GM21381 (cell line): ENCODE results near the gene HOXD10.

Experiments
- ATAC-seq: cut with Tn5 transposase; IDR thresholded peaks from one replicate; pipeline ENCODE4 v1.9.1; 2021; ENCODE audit warnings: mild to moderate bottlenecking, moderate library complexity; ENCODE audit not compliant: unreplicated experiment

The HOXD10 gene

GRCh38 chr2:176160986-176161824 is 44.6 kb downstream of the HOXD10 start:
- no peak for ATAC-seq

- ATAC-seq: no peak
These were observed 45.4 kb downstream of the HOXD10 start for GRCh38 chr2:176161825-176162626.

DNA sequence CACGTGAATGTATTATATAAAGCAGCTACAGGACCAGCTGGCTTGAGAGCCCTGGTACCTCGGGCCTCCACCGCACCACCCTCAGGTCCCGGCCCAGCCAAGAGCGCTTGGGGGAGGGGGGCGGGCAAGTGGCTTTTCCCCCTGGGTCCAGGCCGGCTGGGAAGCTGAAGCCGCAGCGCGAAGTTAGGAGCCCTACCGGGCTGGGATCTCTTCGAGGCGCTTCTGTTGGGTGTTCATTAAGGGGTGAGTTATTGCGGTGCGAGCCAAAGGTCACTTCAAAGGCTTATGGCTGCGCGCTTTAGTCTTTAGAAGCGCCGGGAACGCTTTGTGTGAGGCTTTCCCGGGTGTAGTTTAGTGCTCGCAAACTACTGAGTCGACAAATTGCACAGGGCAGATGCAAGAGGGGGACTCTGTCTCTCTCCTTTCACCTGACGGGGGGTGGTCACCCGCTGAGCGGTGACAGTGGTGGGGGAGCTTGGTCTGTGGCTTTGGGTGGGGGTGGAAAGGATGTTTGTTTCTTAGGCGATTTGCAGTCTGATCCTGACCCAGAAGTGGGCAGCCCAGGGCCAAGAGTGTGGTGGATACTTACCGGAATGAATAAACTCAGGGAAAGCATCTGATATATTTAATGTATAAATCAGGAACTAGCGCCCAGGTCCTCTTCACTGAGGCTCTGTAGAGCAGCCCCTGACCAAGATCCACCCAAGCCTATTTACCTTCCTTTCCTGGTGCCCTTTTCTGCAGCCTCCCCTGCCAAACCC is 46.5 kb downstream of the HOXD10 start:
- no peak for ATAC-seq

DNA sequence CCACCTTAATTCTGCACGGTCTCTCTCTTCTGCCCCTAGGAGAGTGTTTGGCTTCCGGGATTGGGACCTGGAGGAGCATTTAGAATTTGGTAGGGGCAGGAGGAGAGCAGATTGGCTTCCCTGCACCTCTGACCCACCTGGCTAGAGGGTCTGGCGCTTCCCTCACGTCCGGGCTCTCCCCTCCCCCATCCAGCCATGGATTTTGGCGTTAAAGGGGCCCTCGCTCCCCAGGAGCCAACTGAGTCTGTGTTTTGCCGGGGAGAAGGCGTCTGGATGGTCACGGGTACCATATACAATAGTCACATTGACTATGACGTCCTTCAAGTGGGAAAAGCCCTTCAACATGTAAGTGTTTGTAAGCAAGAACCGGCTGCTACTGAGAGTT is 47.1 kb downstream of the HOXD10 start:
- no peak for ATAC-seq

DNA sequence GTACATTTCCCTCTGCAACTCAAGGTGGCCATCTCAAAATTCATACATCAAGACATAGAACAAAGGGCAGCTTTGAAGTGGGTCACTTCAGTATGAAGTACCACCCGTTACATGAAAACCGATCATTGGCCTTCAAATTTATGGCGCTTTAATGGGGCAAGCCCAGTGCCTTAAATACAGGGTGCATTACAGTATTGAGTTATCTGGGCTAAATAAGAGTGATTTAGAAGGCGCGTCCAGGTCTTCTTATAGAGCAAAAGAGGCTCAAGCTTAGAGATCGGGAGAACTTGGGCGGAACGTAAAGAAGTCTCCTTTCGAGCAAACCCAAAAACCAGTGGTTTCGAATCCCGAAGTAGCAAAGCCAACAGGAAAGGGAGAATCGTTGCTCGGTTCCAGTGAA is 47.6 kb downstream of the HOXD10 start:
- no peak for ATAC-seq

DNA sequence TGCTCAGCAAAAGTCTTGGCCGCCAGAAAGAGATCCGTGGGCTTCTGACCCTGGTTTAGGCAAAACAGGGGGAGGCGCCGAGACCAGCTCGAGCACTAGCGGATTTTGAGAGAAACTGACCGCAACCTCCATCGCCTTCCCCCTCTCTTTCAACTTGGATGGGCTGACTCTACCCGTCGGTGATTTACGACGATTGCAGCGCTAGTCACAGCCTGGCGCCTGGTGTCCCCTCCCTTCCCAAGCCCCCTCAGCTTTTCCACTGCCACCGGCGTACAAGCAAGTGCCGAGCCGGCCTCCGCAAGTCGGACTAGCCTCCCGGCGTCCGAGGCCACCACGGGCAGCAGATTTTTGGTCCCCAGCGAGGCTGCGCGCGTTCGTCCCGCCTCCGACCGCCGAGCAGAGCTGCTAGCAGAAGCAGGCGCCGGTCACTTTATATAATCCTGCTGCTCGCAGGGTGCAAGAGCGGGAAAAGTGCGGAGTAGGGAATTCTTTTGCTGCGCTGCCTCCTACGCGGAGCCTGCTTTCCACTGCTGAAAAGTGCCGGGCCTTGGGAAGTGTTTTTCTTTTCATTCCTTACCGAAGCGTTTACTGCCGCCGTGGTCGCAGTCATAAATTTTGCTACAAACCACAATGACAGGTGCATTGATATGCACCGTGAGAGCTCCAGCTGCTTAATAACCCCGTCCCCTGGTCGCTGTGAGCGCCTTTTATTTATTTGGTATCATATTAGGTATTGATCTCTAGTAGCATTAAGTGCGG is 48.2 kb downstream of the HOXD10 start:
- ATAC-seq: no peak

GRCh38 chr2:176165370-176166050 is 48.9 kb downstream of the HOXD10 start:
- no peak for ATAC-seq

DNA sequence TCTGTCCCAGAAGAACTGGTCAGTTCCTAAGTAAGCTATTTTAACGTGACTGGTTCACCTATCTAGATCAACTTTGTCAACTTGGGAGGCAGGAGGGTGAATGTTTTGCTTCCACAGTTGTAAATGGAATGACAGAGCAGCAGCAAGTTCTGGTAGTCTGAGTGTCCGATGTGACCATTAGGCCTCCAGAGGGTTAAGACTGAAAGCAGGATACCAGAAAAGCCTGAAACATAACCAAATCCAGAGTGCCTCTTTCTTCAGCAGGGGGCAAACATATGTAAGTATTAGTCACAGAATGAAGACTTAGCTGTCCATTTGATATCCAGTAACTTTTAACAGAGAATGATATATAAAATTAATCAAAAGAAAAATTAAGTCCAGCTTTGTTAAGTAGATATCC is 49.7 kb downstream of the HOXD10 start:
- ATAC-seq: no peak

- no peak for ATAC-seq
These were observed 50.8 kb downstream of the HOXD10 start for GRCh38 chr2:176167398-176167797.

- ATAC-seq: no peak
These were observed 52.6 kb downstream of the HOXD10 start for GRCh38 chr2:176169181-176169580.
